ENCODE data around the gene JAKMIP1.

DNA sequence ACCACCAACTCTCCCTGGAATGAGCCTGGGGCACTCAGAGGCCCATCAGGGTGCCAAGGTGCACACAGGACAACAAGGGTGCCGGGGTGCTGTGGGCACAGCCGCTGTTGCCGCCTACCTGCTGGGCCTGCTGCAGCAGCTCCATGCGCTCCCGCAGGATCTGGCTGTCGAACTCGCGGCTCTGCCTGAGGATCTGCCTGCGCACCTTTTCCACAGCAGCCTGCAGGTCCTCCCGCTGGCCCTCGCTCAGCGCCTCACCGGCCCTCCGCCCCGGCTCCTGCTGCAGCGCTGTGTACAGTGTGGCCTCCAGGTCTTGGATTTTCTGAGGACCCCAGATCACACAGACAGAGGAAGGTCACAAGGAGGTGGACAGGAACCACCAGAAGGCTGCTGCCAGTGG, 164.6 kb downstream of the JAKMIP1 start:
- TF ChIP-seq, protein P1, sequence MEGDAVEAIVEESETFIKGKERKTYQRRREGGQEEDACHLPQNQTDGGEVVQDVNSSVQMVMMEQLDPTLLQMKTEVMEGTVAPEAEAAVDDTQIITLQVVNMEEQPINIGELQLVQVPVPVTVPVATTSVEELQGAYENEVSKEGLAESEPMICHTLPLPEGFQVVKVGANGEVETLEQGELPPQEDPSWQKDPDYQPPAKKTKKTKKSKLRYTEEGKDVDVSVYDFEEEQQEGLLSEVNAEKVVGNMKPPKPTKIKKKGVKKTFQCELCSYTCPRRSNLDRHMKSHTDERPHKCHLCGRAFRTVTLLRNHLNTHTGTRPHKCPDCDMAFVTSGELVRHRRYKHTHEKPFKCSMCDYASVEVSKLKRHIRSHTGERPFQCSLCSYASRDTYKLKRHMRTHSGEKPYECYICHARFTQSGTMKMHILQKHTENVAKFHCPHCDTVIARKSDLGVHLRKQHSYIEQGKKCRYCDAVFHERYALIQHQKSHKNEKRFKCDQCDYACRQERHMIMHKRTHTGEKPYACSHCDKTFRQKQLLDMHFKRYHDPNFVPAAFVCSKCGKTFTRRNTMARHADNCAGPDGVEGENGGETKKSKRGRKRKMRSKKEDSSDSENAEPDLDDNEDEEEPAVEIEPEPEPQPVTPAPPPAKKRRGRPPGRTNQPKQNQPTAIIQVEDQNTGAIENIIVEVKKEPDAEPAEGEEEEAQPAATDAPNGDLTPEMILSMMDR (IDR thresholded peaks at IDR 0.05; ENCODE audit: low read depth, low read length, poor library complexity, severe bottlenecking): no peak
- TF ChIP-seq EZH2phosphoT487 (IDR thresholded peaks at IDR 0.05; ENCODE audit: borderline replicate concordance, low read length): no peak
